Raji (cell line): ENCODE measurements around the gene MPHOSPH8.

Experiments used
- POLR2A ChIP-seq: IDR thresholded peaks from 2 replicates; pipeline ENCODE4 v1.6.1; 2011; ENCODE audit warnings: low read depth, low read length, control low read depth; ENCODE audit not compliant: insufficient read depth

Gene MPHOSPH8

GRCh38 chr13:19606737-19607136 lies 26.7 kb upstream of the MPHOSPH8 start:
- TF ChIP-seq POLR2A = no peak

- no peak for TF ChIP-seq POLR2A
Observed at GRCh38 chr13:19607523-19608078, 25.9 kb upstream of the MPHOSPH8 start.

GRCh38 chr13:19618977-19619376 lies 14.5 kb upstream of the MPHOSPH8 start:
- TF ChIP-seq POLR2A = no peak

GRCh38 chr13:19622193-19622592 lies 11.3 kb upstream of the MPHOSPH8 start:
- TF ChIP-seq POLR2A = no peak

GRCh38 chr13:19624265-19624664 lies 9.2 kb upstream of the MPHOSPH8 start:
- no peak for TF ChIP-seq POLR2A

- TF ChIP-seq POLR2A = no peak; the same call in 1 of the 2 replicates
Observed at GRCh38 chr13:19632915-19633478, 462 bp upstream of the MPHOSPH8 start.

- no peak for TF ChIP-seq POLR2A
Observed at GRCh38 chr13:19634256-19634740, 839 bp downstream of the MPHOSPH8 start.

- TF ChIP-seq POLR2A = no peak
Observed at GRCh38 chr13:19643652-19644051, 10.2 kb downstream of the MPHOSPH8 start.

- no peak for TF ChIP-seq POLR2A
Observed at GRCh38 chr13:19645000-19645399, 11.5 kb downstream of the MPHOSPH8 start.

- TF ChIP-seq POLR2A = no peak
Observed at GRCh38 chr13:19646063-19646462, 12.6 kb downstream of the MPHOSPH8 start.

GRCh38 chr13:19650742-19651141 lies 17.3 kb downstream of the MPHOSPH8 start:
- no peak for TF ChIP-seq POLR2A

- TF ChIP-seq POLR2A = no peak
Observed at GRCh38 chr13:19657872-19658591, 24.6 kb downstream of the MPHOSPH8 start.

- no peak for TF ChIP-seq POLR2A
Observed at GRCh38 chr13:19658831-19659230, 25.4 kb downstream of the MPHOSPH8 start.

- TF ChIP-seq POLR2A = no peak
Observed at GRCh38 chr13:19661126-19661525, 27.7 kb downstream of the MPHOSPH8 start.

GRCh38 chr13:19661561-19661960 lies 28.1 kb downstream of the MPHOSPH8 start:
- no peak for TF ChIP-seq POLR2A

GRCh38 chr13:19663416-19663979 lies 30.0 kb downstream of the MPHOSPH8 start:
- TF ChIP-seq POLR2A = no peak
